SJCRH30 (cell line): Measurements from ENCODE around the gene INHBB. TPM values are rescaled to one million over a fixed set of nuclear protein-coding genes. Genes with fewer than 3 reads are reported as not detected.

Experiments
- DNase-seq, 2 experiments: peaks; one replicate each; pipeline ENCODE4 v3.0.0-alpha.2; 2015 to 2020
- H3K27ac ChIP-seq: fragments of 250-450 bp; sonication (Bioruptor Pico); 2 replicates; pipeline ENCODE4 v1.5.1; 2020; ENCODE audit warnings: mild to moderate bottlenecking, moderate library complexity
- H3K27me3 ChIP-seq: fragments of 250-450 bp; sonication (Bioruptor Pico); 2 replicates; pipeline ENCODE4 v1.5.1; 2020; ENCODE audit warnings: mild to moderate bottlenecking, moderate library complexity
- H3K36me3 ChIP-seq: fragments of 250-450 bp; sonication (Bioruptor Pico); 2 replicates; pipeline ENCODE4 v1.5.1; 2020; ENCODE audit warnings: mild to moderate bottlenecking, moderate library complexity
- H3K4me1 ChIP-seq: fragments of 250-450 bp; sonication (Bioruptor Pico); 2 replicates; pipeline ENCODE4 v1.5.1; 2020; ENCODE audit warnings: mild to moderate bottlenecking, moderate library complexity
- H3K4me3 ChIP-seq: fragments of 250-450 bp; sonication (Bioruptor Pico); 2 replicates; pipeline ENCODE4 v1.5.1; 2020; ENCODE audit warnings: mild to moderate bottlenecking, moderate library complexity
- H3K9me3 ChIP-seq: fragments of 250-450 bp; sonication (Bioruptor Pico); replicated peaks from 2 replicates; pipeline ENCODE4 v1.5.1; 2020; ENCODE audit warnings: mild to moderate bottlenecking, moderate library complexity
- total RNA-seq: library from RNA; depleted of rRNA; stranded (reverse); fragments of >200 nt; shearing (Covaris generic); gene quantifications from 2 replicates; pipeline ENCODE4 v1.2.3, GENCODE V29; 2014

INHBB gene
- total RNA-seq, 1 experiment from 2014 or later = not detected

DNA sequence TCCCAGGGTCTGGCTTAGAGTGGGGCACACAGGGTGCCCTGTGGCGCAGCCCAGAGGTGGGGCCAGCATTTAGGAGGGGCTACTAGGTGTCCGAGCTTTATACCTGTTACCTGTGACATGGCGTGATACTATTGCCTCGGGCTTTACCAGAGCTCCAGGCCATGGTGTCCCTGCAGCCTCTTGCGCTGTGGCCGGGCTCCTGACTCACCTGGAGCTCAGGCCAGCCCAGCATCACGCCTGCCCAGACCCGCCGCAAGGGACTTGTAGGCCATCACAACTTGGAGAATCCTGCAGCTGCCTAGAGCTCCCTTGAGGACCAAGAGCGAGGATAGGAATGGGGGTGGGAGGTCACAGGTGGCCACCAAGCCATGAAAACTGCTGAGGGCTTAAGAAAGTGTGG is 8.0 kb downstream of the INHBB start:
- H3K4me1 ChIP-seq = no peaks in the 10 kb centered on the region
- no peaks in the 10 kb centered on the region for H3K9me3 ChIP-seq
- H3K36me3 ChIP-seq = no peaks in the 10 kb centered on the region
- H3K27ac ChIP-seq = no peak overlapping the region
- H3K4me3 ChIP-seq = no peak overlapping the region
- no peak for DNase-seq
- H3K27me3 ChIP-seq = no peaks in the 10 kb centered on the region

DNA sequence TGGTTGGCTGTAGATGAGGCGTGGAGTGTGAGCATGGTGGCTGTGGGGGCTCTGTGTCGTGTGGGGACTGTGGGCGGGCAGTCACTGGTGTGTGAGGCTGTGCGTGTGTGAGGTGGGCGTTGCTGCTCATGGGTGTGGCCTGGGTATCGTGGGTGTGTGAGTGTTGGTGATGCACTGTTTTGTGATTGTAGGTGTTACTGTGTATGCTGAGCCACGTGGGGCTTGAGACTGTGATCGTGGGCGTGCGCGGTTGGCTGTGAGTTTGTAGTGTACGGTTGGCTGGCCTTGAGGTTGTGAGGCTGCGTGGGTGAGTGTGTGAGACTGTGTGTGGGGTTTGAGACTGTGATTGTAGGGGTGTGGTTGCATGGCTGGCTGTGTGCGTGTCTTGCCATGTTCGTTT is 8.5 kb downstream of the INHBB start:
- H3K4me3 ChIP-seq = no peak overlapping the region
- H3K27me3 ChIP-seq = no peaks in the 10 kb centered on the region
- no peaks in the 10 kb centered on the region for H3K9me3 ChIP-seq
- H3K27ac ChIP-seq = no peak overlapping the region
- no peak for DNase-seq
- no peaks in the 10 kb centered on the region for H3K4me1 ChIP-seq
- H3K36me3 ChIP-seq = no peaks in the 10 kb centered on the region

DNA sequence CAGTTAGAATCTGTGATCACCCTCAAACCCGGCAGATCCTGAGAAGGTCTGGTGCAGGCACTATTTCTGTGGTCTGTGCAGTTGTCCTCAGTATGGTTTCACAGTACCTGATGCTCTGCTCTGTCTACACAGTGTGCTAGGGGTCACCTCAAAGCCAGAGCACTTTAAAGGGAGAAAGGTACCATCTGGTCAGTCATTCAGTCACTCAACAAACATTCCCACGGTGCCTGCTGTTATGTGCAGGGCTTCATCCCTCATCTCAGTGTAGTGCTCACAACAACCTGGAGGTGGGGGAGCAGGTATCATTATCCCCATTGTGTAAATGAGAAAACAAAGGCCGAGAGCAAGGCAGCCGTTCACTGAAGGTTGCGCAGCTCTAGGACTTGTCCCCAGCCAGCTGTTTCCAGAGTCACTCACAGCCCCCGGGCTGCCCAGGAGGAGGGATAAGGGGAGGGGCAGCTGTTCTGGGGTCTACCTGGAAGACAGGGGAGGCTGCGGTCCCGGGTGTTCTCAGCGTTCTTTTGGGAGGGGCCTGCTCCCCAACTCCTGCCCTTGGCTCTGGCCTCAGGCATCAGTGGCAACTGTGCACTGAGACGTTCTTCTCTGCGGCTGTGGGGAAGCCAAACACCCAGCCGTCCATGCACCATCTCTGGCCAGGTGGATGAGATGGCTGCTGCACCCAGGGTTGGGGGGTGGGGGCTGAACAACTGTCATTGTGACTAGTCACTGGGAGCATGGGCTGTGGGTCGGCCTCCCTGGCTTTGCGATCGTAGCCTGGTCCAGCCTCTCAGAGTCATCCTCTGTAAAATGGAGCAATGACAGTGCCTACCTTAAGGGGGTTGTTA is 9.2 kb downstream of the INHBB start:
- Histone ChIP-seq H3K27ac (no peak overlapping the region), H3K27me3 (no peaks in the 10 kb centered on the region), H3K36me3 (no peaks in the 10 kb centered on the region), H3K4me3 (no peak overlapping the region), H3K9me3 (no peaks in the 10 kb centered on the region), H3K4me1 (no peaks in the 10 kb centered on the region)
- no peak for DNase-seq

DNA sequence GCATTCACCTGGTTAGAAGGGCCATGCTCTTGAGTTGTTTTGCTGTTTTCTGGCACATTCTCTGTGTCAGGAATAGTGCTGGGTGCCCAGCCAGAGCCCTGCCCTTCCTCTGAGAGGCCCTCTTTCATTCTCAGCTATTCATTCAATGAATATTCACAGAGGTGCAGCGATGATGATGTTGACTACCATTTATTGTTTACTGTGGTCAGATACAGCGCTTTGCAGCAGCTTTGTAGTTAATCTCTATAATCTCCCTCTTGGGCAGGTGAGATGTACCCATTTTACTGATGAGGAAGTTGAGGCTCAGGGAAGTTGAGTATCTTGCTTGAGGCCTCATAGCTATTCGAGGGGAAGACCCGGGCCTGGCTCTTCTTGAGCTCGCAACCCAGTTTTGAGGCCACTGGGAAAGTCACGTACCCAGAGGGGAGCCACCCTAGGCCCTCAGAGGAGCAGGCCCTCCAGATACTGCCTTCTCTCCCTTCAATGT is 9.9 kb downstream of the INHBB start:
- no peaks in the 10 kb centered on the region for H3K9me3 ChIP-seq
- H3K4me1 ChIP-seq = no peaks in the 10 kb centered on the region
- no peaks in the 10 kb centered on the region for H3K36me3 ChIP-seq
- no peaks in the 10 kb centered on the region for H3K27me3 ChIP-seq
- no peak for DNase-seq
- no peak overlapping the region for H3K27ac ChIP-seq
- H3K4me3 ChIP-seq = no peak overlapping the region

DNA sequence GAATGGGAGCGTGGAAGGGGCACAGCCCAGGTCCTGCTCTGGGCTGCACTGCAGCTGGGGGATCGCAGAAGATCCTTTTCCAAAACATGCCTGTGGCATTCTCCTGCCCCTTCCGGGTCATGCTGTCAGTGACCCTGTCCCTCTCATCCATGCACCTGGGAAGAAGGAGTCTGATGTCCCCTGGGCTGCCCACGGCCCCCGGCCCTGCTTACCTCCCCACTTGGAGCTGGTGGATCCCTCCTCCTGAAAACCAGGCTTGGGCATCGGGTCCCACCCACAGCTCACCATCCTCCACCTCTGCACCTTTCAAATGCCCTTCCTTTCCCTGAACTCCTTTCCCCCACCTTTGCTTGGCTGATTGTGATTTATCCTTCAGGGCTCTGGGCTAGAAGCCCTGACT is 11.8 kb downstream of the INHBB start:
- H3K4me3 ChIP-seq = no peak overlapping the region
- no peak for DNase-seq
- no peak overlapping the region for H3K27ac ChIP-seq
- no peaks in the 10 kb centered on the region for H3K9me3 ChIP-seq
- H3K36me3 ChIP-seq = no peaks in the 10 kb centered on the region
- no peaks in the 10 kb centered on the region for H3K27me3 ChIP-seq
- no peaks in the 10 kb centered on the region for H3K4me1 ChIP-seq

- H3K27ac ChIP-seq = no peak overlapping the region
- H3K9me3 ChIP-seq = no peaks in the 10 kb centered on the region
- H3K4me1 ChIP-seq = no peaks in the 10 kb centered on the region
- DNase-seq = no peak
- no peaks in the 10 kb centered on the region for H3K36me3 ChIP-seq
- no peaks in the 10 kb centered on the region for H3K27me3 ChIP-seq
- H3K4me3 ChIP-seq = no peak overlapping the region
Measured at GRCh38 chr2:120358734-120359465, 13.0 kb downstream of the INHBB start.

DNA sequence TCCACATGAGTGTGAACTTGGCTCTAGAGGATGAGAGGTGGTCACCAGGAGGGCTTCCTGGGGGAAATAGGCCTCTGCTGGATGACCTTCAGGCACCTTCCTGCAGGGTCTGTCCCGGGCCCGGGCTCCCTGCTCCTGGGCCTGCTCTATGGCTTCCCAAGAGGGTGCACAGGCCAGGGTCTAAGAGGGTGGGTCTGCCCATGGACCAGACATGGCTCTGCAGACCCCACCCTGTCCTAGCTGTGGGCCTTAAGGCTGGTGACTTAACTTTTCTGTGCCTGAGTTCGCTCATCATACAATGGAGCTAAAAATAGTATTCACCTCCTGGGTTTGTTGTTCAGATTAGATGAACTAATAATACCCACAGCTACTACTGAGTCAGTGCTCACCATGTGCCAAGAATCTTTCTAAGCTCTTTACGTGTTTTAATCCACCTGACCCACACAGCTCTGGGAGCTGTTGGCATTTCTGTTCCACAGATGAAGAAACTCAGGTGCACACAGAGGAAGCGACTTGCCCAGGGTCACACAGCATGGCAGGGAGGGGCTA is 14.4 kb downstream of the INHBB start:
- H3K36me3 ChIP-seq = no peaks in the 10 kb centered on the region
- no peaks in the 10 kb centered on the region for H3K4me1 ChIP-seq
- H3K4me3 ChIP-seq = no peak overlapping the region
- no peaks in the 10 kb centered on the region; the same call in 1 of the 2 replicates for H3K27me3 ChIP-seq
- H3K27ac ChIP-seq = no peak overlapping the region
- H3K9me3 ChIP-seq = no peaks in the 10 kb centered on the region
- no peak for DNase-seq

DNA sequence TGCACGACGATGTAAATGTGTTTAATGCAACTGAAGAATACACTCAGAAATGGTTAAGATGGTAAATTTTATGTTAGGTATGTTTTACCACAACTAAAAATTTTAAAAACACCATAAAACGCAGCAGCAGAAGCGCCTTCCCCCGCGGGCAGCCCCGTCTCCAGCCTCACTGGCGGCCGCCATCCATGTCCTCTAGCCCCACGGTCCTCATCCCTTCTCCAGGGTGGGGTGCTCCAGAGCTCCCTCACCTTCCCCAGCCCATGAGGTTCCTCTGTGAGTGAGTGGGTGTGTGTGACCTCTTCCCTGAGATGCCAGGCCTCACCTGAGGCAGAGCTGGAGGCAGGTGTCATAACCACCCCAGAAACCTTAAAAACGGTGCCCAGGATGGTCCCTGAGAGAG is 17.0 kb downstream of the INHBB start:
- Histone ChIP-seq H3K4me3 (no peak overlapping the region), H3K4me1 (no peaks in the 10 kb centered on the region), H3K27ac (no peak overlapping the region), H3K36me3 (no peaks in the 10 kb centered on the region), H3K9me3 (no peaks in the 10 kb centered on the region), H3K27me3 (no peaks in the 10 kb centered on the region; the same call in 1 of the 2 replicates)
- DNase-seq = no peak

DNA sequence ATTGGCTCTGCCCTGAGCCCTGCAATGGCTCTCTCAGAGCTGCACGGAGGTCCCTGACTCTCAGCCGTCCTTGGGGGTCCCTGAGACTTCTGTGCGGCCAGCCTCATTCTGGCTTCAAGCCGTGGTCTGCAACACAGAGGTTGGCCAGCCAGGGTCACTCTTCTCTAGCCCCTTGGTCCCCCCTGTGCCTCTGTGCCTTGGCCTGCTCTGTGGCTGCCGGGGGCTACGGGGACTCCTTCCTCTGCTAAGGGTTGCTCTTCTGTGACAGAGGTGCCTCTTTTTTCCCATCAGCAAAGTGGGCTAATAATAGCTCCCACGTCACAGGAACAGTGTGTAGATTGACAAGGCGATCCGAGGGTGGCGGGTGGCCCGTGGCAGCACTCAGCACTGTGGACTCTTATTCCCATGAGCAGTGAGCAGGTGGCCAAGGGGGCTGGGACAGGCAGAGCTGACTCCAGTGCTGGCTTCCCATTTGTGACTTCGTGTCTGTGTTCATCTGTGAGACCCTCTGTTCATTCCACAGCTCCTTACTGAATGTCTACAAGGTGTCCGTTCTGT is 19.4 kb downstream of the INHBB start:
- Histone ChIP-seq H3K9me3 (no peaks in the 10 kb centered on the region), H3K27me3 (no peaks in the 10 kb centered on the region; the same call in 1 of the 2 replicates), H3K36me3 (no peaks in the 10 kb centered on the region), H3K27ac (no peak overlapping the region), H3K4me1 (no peaks in the 10 kb centered on the region), H3K4me3 (no peak overlapping the region)
- no peak for DNase-seq

GRCh38 chr2:120366698-120367097 is 20.8 kb downstream of the INHBB start:
- H3K27me3 ChIP-seq = peaks cover 5% of the 10 kb centered on the region
- DNase-seq = no peak
- no peak overlapping the region for H3K4me3 ChIP-seq
- no peaks in the 10 kb centered on the region for H3K9me3 ChIP-seq
- no peaks in the 10 kb centered on the region for H3K36me3 ChIP-seq
- no peaks in the 10 kb centered on the region for H3K4me1 ChIP-seq
- no peak overlapping the region for H3K27ac ChIP-seq

- H3K36me3 ChIP-seq = no peaks in the 10 kb centered on the region
- no peak for DNase-seq
- no peaks in the 10 kb centered on the region for H3K4me1 ChIP-seq
- H3K27ac ChIP-seq = no peak overlapping the region
- peaks cover 5% of the 10 kb centered on the region for H3K27me3 ChIP-seq
- H3K9me3 ChIP-seq = no peaks in the 10 kb centered on the region
- no peak overlapping the region for H3K4me3 ChIP-seq
Measured at GRCh38 chr2:120367221-120367620, 21.3 kb downstream of the INHBB start.

DNA sequence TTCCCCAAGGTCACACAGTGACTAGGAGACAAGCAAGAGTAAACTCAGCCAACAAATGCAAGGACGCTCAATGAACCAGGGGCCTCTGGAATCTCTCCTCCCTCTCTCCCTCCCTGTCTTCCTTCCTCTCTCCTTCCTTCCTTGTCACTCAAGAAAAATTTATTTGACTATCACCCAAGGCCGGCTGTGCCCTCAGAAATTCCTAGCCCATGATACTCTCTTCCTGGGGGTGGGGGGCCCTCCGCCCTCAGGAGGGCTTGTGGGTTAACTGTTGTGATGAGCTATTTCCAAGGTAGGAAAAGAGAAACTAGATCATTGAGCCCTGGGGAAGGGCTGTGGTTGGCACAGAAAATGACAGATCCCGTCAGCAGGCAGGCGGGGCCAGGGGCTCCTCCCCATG is 21.7 kb downstream of the INHBB start:
- Histone ChIP-seq H3K36me3 (no peaks in the 10 kb centered on the region), H3K27me3 (peaks cover 5% of the 10 kb centered on the region), H3K4me1 (no peaks in the 10 kb centered on the region), H3K27ac (no peak overlapping the region), H3K9me3 (no peaks in the 10 kb centered on the region), H3K4me3 (no peak overlapping the region)
- no peak for DNase-seq

DNA sequence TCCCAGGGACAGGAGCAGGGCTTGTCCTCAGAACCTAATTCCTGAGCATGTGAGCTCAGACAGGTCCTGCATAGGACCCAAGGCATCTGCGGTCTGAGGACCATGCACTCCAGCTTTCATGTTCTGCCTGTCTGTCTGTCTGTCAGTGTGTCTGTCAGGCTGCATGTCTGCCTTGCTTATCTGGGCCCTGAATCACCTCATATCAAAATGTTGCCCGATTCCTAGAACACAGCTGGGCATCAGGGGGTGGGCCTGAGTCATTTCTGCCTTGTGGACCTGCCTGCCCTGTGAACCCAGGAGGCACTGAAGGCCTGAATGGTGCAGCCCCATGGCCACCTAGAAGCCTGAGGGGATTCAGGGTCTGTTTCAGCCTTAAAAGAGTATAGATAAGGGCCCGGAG is 22.1 kb downstream of the INHBB start:
- no peaks in the 10 kb centered on the region for H3K36me3 ChIP-seq
- H3K4me3 ChIP-seq = no peak overlapping the region
- H3K27ac ChIP-seq = no peak overlapping the region
- H3K9me3 ChIP-seq = no peaks in the 10 kb centered on the region
- DNase-seq = no peak
- no peaks in the 10 kb centered on the region for H3K4me1 ChIP-seq
- H3K27me3 ChIP-seq = peaks cover 5% of the 10 kb centered on the region

GRCh38 chr2:120369250-120369649 is 23.3 kb downstream of the INHBB start:
- Histone ChIP-seq H3K27me3 (peaks cover 5% of the 10 kb centered on the region), H3K4me3 (no peak overlapping the region), H3K9me3 (no peaks in the 10 kb centered on the region), H3K4me1 (no peaks in the 10 kb centered on the region), H3K36me3 (no peaks in the 10 kb centered on the region), H3K27ac (no peak overlapping the region)
- no peak for DNase-seq
